Smooth muscle cell (in vitro differentiated cells): ENCODE results near the gene GJD4. TPM values are rescaled to one million over a fixed set of nuclear protein-coding genes. Genes with fewer than 3 reads are reported as not detected.

Experiments used
- DNase-seq: peaks from one replicate; lab custom pipeline; 2025; ENCODE audit not compliant: unreplicated experiment; lab: John Stamatoyannopoulos, UW
- H2AFZ ChIP-seq: fragments of 200-600 bp; sonication (generic); 2 replicates; pipeline ENCODE4 v1.6.0; 2016; ENCODE audit warnings: antibody characterized with exemption, low read depth, mild to moderate bottlenecking
- H3F3A ChIP-seq: fragments of 200-600 bp; sonication (generic); 2 replicates; pipeline ENCODE4 v1.6.0; 2017; ENCODE audit warnings: antibody characterized with exemption, low read depth
- H3K27ac ChIP-seq: fragments of 200-600 bp; sonication (generic); 2 replicates; pipeline ENCODE4 v1.5.1; 2016; ENCODE audit warnings: low read depth, mild to moderate bottlenecking
- H3K27me3 ChIP-seq: fragments of 200-600 bp; sonication (generic); 2 replicates; pipeline ENCODE4 v1.6.1; 2016; ENCODE audit warnings: low read depth, mild to moderate bottlenecking
- H3K36me3 ChIP-seq: fragments of 200-600 bp; sonication (generic); 2 replicates; pipeline ENCODE4 v1.5.1; 2016; ENCODE audit warnings: low read depth
- H3K4me1 ChIP-seq: fragments of 200-600 bp; sonication (generic); 2 replicates; pipeline ENCODE4 v1.5.1; 2016; ENCODE audit warnings: low read depth
- H3K4me2 ChIP-seq: fragments of 200-600 bp; sonication (generic); 2 replicates; pipeline ENCODE4 v1.6.0; 2016; ENCODE audit warnings: mild to moderate bottlenecking
- H3K4me3 ChIP-seq: fragments of 200-600 bp; sonication (generic); 2 replicates; pipeline ENCODE4 v1.5.1; 2016; ENCODE audit warnings: mild to moderate bottlenecking
- H3K79me2 ChIP-seq: fragments of 200-600 bp; sonication (generic); 2 replicates; pipeline ENCODE4 v1.6.0; 2016; ENCODE audit warnings: low read depth, mild to moderate bottlenecking
- H3K9ac ChIP-seq: fragments of 200-600 bp; sonication (generic); 2 replicates; pipeline ENCODE4 v1.6.0; 2016; ENCODE audit warnings: low read depth
- H3K9me3 ChIP-seq: fragments of 200-600 bp; sonication (generic); replicated peaks from 2 replicates; pipeline ENCODE4 v1.5.1; 2016; ENCODE audit warnings: low read depth
- H4K20me1 ChIP-seq: fragments of 200-600 bp; sonication (generic); 2 replicates; pipeline ENCODE4 v1.6.0; 2016; ENCODE audit warnings: low read depth
- WGBS: methylation state at CpG from one replicate; pipeline ENCODE4 v1.1.7; 2016; ENCODE audit warnings: low lambda C conversion rate; 5-methylcytosine and 5-hydroxymethylcytosine counted together
- polyA plus RNA-seq: library from polyadenylated mRNA; unstranded; fragments of >200 nt; fragmentation: Nextera tagmentation; extraction: Ambion mirVana; gene quantifications from 2 replicates; pipeline ENCODE4 v1.2.1, GENCODE V29; 2016
- total RNA-seq: library from RNA; depleted of rRNA; stranded (reverse); fragments of >200 nt; gene quantifications from 2 replicates; pipeline ENCODE4 v1.2.3, GENCODE V29; 2014
- TF ChIP-seq, protein P1 (sequence below): fragments of 200-600 bp; sonication (generic); IDR thresholded peaks from 2 replicates; pipeline ENCODE4 v1.5.1; 2017; ENCODE audit warnings: borderline replicate concordance, mild to moderate bottlenecking, antibody characterized with exemption; ENCODE audit not compliant: insufficient read depth, poor library complexity, severe bottlenecking

Gene GJD4
- total and polyA plus RNA-seq, 2 experiments from 2014 or later: not detected

DNA sequence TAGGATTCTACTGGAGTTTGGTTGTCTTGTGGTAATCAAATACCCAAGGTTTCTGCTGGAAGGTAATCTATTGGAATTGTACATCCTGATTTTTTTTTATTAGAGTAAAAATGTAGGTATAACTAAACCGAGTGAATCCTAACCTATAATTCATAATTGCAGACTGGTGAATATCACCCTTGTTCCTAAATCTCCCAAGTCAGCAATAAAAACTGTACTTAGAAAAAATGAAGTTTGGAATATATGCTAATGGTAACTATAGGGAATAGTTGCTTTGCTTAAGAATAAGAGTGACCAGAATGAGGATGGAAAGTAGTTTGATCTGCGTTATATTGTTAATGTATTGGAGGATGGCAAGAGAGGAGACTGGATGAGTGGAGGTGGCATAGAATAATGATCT is 47.7 kb downstream of the GJD4 start:
- Histone ChIP-seq H3K4me3 (no peak overlapping the region), H4K20me1 (no peaks in the 10 kb centered on the region), H3F3A (no peaks in the 10 kb centered on the region), H3K4me1 (no peaks in the 10 kb centered on the region), H3K27ac (no peak overlapping the region), H3K9me3 (no peaks in the 10 kb centered on the region), H3K36me3 (no peaks in the 10 kb centered on the region), H3K79me2 (no peaks in the 10 kb centered on the region), H3K4me2 (no peak overlapping the region), H3K9ac (no peak overlapping the region), H2AFZ (no peak overlapping the region), H3K27me3 (peaks cover 23% of the 10 kb centered on the region)
- 84% methylated on average over 2 of the region's 2 CpGs for WGBS
- TF ChIP-seq, protein P1, sequence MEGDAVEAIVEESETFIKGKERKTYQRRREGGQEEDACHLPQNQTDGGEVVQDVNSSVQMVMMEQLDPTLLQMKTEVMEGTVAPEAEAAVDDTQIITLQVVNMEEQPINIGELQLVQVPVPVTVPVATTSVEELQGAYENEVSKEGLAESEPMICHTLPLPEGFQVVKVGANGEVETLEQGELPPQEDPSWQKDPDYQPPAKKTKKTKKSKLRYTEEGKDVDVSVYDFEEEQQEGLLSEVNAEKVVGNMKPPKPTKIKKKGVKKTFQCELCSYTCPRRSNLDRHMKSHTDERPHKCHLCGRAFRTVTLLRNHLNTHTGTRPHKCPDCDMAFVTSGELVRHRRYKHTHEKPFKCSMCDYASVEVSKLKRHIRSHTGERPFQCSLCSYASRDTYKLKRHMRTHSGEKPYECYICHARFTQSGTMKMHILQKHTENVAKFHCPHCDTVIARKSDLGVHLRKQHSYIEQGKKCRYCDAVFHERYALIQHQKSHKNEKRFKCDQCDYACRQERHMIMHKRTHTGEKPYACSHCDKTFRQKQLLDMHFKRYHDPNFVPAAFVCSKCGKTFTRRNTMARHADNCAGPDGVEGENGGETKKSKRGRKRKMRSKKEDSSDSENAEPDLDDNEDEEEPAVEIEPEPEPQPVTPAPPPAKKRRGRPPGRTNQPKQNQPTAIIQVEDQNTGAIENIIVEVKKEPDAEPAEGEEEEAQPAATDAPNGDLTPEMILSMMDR: no peak
- DNase-seq: no peak

- WGBS: 67% methylated on average over 5 of the region's 5 CpGs
- no peaks in the 10 kb centered on the region for H3K9me3 ChIP-seq
- no peak overlapping the region for H3K9ac ChIP-seq
- H3K79me2 ChIP-seq: no peaks in the 10 kb centered on the region
- H3K4me2 ChIP-seq: no peak overlapping the region
- H4K20me1 ChIP-seq: no peaks in the 10 kb centered on the region
- H3K27ac ChIP-seq: no peak overlapping the region
- TF ChIP-seq, protein P1: no peak
- no peaks in the 10 kb centered on the region for H3K36me3 ChIP-seq
- H3K27me3 ChIP-seq: peaks cover 13% of the 10 kb centered on the region
- H2AFZ ChIP-seq: no peak overlapping the region
- no peaks in the 10 kb centered on the region for H3K4me1 ChIP-seq
- H3F3A ChIP-seq: no peaks in the 10 kb centered on the region
- no peak for DNase-seq
- no peak overlapping the region for H3K4me3 ChIP-seq
These were observed 52.5 kb downstream of the GJD4 start for GRCh38 chr10:35657621-35658020.

Other genes starting within 250 kb of the GJD4 start
- 12.0 and 15.3 TPM in 2 replicates for gene FZD8, start 37.0 kb downstream of the GJD4 start, total RNA-seq
- 4.8 and 6.8 TPM in 2 replicates for gene FZD8, start 37.0 kb downstream of the GJD4 start, polyA plus RNA-seq